Astrocyte (in vitro differentiated cells and primary cell): ENCODE data around the gene CCDC14.

Experiments
- EZH2 ChIP-seq: IDR thresholded peaks from 2 replicates; pipeline ENCODE4 v1.6.1; 2012; ENCODE audit warnings: mild to moderate bottlenecking, low read length, inconsistent platforms; ENCODE audit not compliant: insufficient read depth
- TF ChIP-seq, protein P1 (sequence below): IDR thresholded peaks from 2 replicates; pipeline ENCODE4 v1.5.1; 2011; ENCODE audit warnings: low read depth, mild to moderate bottlenecking, inconsistent platforms, low read length, moderate library complexity; ENCODE audit not compliant: insufficient read depth

GRCh38 chr3:123899300-123899865 lies 61.6 kb downstream of the CCDC14 start:
- TF ChIP-seq, protein P1, sequence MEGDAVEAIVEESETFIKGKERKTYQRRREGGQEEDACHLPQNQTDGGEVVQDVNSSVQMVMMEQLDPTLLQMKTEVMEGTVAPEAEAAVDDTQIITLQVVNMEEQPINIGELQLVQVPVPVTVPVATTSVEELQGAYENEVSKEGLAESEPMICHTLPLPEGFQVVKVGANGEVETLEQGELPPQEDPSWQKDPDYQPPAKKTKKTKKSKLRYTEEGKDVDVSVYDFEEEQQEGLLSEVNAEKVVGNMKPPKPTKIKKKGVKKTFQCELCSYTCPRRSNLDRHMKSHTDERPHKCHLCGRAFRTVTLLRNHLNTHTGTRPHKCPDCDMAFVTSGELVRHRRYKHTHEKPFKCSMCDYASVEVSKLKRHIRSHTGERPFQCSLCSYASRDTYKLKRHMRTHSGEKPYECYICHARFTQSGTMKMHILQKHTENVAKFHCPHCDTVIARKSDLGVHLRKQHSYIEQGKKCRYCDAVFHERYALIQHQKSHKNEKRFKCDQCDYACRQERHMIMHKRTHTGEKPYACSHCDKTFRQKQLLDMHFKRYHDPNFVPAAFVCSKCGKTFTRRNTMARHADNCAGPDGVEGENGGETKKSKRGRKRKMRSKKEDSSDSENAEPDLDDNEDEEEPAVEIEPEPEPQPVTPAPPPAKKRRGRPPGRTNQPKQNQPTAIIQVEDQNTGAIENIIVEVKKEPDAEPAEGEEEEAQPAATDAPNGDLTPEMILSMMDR = no peak
- no peak for TF ChIP-seq EZH2
